Smooth muscle cell (in vitro differentiated cells): Measurements from ENCODE around the gene PTPRN2. TPM values are rescaled to one million over a fixed set of nuclear protein-coding genes. Genes with fewer than 3 reads are reported as not detected.

ENCODE experiments used
- DNase-seq: peaks from one replicate; lab custom pipeline; 2025; ENCODE audit not compliant: unreplicated experiment; lab: John Stamatoyannopoulos, UW
- H2AFZ ChIP-seq: fragments of 200-600 bp; sonication (generic); 2 replicates; pipeline ENCODE4 v1.6.0; 2016; ENCODE audit warnings: antibody characterized with exemption, low read depth, mild to moderate bottlenecking
- H3F3A ChIP-seq: fragments of 200-600 bp; sonication (generic); 2 replicates; pipeline ENCODE4 v1.6.0; 2017; ENCODE audit warnings: antibody characterized with exemption, low read depth
- H3K27ac ChIP-seq: fragments of 200-600 bp; sonication (generic); 2 replicates; pipeline ENCODE4 v1.5.1; 2016; ENCODE audit warnings: low read depth, mild to moderate bottlenecking
- H3K27me3 ChIP-seq: fragments of 200-600 bp; sonication (generic); 2 replicates; pipeline ENCODE4 v1.6.1; 2016; ENCODE audit warnings: low read depth, mild to moderate bottlenecking
- H3K36me3 ChIP-seq: fragments of 200-600 bp; sonication (generic); 2 replicates; pipeline ENCODE4 v1.5.1; 2016; ENCODE audit warnings: low read depth
- H3K4me1 ChIP-seq: fragments of 200-600 bp; sonication (generic); 2 replicates; pipeline ENCODE4 v1.5.1; 2016; ENCODE audit warnings: low read depth
- H3K4me2 ChIP-seq: fragments of 200-600 bp; sonication (generic); 2 replicates; pipeline ENCODE4 v1.6.0; 2016; ENCODE audit warnings: mild to moderate bottlenecking
- H3K4me3 ChIP-seq: fragments of 200-600 bp; sonication (generic); 2 replicates; pipeline ENCODE4 v1.5.1; 2016; ENCODE audit warnings: mild to moderate bottlenecking
- H3K79me2 ChIP-seq: fragments of 200-600 bp; sonication (generic); 2 replicates; pipeline ENCODE4 v1.6.0; 2016; ENCODE audit warnings: low read depth, mild to moderate bottlenecking
- H3K9ac ChIP-seq: fragments of 200-600 bp; sonication (generic); 2 replicates; pipeline ENCODE4 v1.6.0; 2016; ENCODE audit warnings: low read depth
- H3K9me3 ChIP-seq: fragments of 200-600 bp; sonication (generic); replicated peaks from 2 replicates; pipeline ENCODE4 v1.5.1; 2016; ENCODE audit warnings: low read depth
- H4K20me1 ChIP-seq: fragments of 200-600 bp; sonication (generic); 2 replicates; pipeline ENCODE4 v1.6.0; 2016; ENCODE audit warnings: low read depth
- WGBS: methylation state at CpG from one replicate; pipeline ENCODE4 v1.1.7; 2016; ENCODE audit warnings: low lambda C conversion rate; 5-methylcytosine and 5-hydroxymethylcytosine counted together
- polyA plus RNA-seq: library from polyadenylated mRNA; unstranded; fragments of >200 nt; fragmentation: Nextera tagmentation; extraction: Ambion mirVana; gene quantifications from 2 replicates; pipeline ENCODE4 v1.2.1, GENCODE V29; 2016
- total RNA-seq: library from RNA; depleted of rRNA; stranded (reverse); fragments of >200 nt; gene quantifications from 2 replicates; pipeline ENCODE4 v1.2.3, GENCODE V29; 2014
- TF ChIP-seq, protein P1 (sequence below): fragments of 200-600 bp; sonication (generic); IDR thresholded peaks from 2 replicates; pipeline ENCODE4 v1.5.1; 2017; ENCODE audit warnings: borderline replicate concordance, mild to moderate bottlenecking, antibody characterized with exemption; ENCODE audit not compliant: insufficient read depth, poor library complexity, severe bottlenecking

PTPRN2 gene
- total and polyA plus RNA-seq, 2 experiments from 2014 or later = 0.09 to 0.87 TPM

DNA sequence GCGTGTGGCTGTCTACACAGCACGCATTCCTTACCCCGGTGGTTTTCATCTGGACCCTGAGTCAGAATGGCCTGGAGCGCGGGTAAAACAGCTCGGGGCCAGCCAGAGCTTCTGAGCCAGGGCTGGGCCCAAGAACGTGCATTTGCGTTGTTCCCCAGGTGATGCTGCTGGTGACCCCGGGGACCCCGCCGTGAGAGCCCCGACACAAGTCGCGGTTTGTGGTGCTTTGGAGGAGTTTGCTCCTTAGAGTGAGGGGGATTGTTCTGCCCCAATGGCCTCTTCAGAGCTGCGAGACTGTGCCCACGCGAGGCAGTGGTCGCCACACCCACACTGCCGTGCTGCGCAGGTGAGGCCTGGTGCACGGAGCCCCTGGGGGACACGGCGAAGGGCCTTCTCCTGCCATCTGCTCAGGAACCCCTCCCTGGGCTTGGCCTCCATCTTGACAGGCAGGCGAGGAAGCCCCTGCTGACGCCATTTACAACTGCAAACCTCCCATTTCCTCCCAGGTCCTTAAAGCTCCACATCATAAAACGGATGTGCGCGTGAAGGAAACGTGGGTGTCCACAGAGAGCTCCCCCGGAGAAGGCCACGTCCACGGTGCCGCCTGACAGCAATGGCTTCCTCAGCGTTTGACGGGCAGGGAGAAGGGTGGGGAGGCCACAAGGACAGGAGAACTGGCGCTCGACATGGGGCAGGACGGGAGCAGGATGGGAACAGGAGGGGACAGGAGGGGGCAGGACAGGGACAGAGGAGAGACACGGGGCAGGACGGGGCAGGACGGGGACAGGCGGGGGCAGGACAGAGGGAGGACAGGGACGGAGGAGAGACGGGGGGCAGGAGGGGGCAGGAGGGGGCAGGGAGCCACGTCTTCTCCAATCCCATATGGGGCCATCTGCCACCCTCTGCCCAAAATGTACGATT is 773.6 kb downstream of the PTPRN2 start:
- Histone ChIP-seq H3K9me3 (no peaks in the 10 kb centered on the region), H3K27ac (no peak overlapping the region), H3K27me3 (no peaks in the 10 kb centered on the region), H3K4me1 (no peaks in the 10 kb centered on the region), H3K4me2 (no peak overlapping the region), H3F3A (no peaks in the 10 kb centered on the region), H3K79me2 (no peaks in the 10 kb centered on the region), H3K4me3 (no peak overlapping the region), H3K9ac (no peak overlapping the region), H3K36me3 (no peaks in the 10 kb centered on the region), H4K20me1 (no peaks in the 10 kb centered on the region), H2AFZ (no peak overlapping the region)
- no peak for DNase-seq
- TF ChIP-seq, protein P1, sequence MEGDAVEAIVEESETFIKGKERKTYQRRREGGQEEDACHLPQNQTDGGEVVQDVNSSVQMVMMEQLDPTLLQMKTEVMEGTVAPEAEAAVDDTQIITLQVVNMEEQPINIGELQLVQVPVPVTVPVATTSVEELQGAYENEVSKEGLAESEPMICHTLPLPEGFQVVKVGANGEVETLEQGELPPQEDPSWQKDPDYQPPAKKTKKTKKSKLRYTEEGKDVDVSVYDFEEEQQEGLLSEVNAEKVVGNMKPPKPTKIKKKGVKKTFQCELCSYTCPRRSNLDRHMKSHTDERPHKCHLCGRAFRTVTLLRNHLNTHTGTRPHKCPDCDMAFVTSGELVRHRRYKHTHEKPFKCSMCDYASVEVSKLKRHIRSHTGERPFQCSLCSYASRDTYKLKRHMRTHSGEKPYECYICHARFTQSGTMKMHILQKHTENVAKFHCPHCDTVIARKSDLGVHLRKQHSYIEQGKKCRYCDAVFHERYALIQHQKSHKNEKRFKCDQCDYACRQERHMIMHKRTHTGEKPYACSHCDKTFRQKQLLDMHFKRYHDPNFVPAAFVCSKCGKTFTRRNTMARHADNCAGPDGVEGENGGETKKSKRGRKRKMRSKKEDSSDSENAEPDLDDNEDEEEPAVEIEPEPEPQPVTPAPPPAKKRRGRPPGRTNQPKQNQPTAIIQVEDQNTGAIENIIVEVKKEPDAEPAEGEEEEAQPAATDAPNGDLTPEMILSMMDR = no peak
- WGBS = 92% methylated on average over 39 of the region's 46 CpGs

DNA sequence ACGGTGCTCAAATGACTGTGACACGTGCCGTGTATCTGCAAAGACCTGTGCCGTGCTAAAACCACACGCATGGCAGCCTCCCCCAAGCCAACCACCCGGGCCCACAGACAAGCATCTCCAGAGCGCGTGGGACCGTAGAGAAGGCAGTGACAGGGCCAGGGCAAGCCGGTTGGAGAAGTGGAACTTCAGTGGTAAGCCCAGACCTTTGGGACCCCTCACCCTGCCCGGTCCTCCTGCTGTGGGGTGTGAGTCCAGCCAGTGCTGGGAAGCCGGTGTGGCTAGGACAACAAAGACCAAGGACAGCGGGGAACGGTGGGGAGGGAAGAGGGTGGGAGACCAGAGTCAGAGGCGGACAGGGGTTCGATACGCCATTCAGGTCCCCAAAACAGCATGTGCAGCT is 774.6 kb downstream of the PTPRN2 start:
- H3K4me3 ChIP-seq = no peak overlapping the region
- H3K36me3 ChIP-seq = no peaks in the 10 kb centered on the region
- H3K4me1 ChIP-seq = no peaks in the 10 kb centered on the region
- no peak overlapping the region for H3K4me2 ChIP-seq
- no peak overlapping the region for H3K9ac ChIP-seq
- no peak overlapping the region for H2AFZ ChIP-seq
- no peaks in the 10 kb centered on the region for H4K20me1 ChIP-seq
- no peaks in the 10 kb centered on the region for H3K79me2 ChIP-seq
- no peaks in the 10 kb centered on the region for H3K9me3 ChIP-seq
- DNase-seq = no peak
- WGBS = 92% methylated on average over 17 of the region's 17 CpGs
- no peak overlapping the region for H3K27ac ChIP-seq
- TF ChIP-seq, protein P1 = no peak
- no peaks in the 10 kb centered on the region for H3K27me3 ChIP-seq
- no peaks in the 10 kb centered on the region for H3F3A ChIP-seq

DNA sequence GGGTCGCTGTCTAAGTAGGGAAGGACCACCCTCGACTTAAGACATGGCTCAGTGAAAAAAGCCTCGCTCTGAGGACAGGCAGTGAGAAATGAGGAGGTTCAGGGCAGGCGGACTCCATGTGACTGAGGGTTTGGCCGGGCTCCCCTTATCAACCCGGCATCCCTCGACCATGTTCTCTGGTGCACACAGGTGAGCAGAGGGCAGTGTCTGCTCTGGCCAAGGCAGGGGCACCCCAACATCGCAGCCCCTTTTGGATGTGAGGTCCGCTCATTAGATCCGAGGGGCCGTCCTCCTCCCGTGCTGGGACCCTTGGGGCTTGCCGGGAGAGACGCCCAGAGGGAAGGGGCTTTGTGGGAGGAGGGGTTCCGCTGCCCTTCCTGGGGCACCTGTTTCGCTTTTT is 775.7 kb downstream of the PTPRN2 start:
- Histone ChIP-seq H2AFZ (no peak overlapping the region), H3K79me2 (no peaks in the 10 kb centered on the region), H3K27ac (no peak overlapping the region), H3K4me1 (no peaks in the 10 kb centered on the region), H4K20me1 (no peaks in the 10 kb centered on the region), H3K27me3 (no peaks in the 10 kb centered on the region), H3F3A (no peaks in the 10 kb centered on the region), H3K9ac (no peak overlapping the region), H3K4me2 (no peak overlapping the region), H3K9me3 (no peaks in the 10 kb centered on the region), H3K4me3 (no peak overlapping the region), H3K36me3 (no peaks in the 10 kb centered on the region)
- DNase-seq = no peak
- 90% methylated on average over 16 of the region's 16 CpGs for WGBS
- TF ChIP-seq, protein P1 = no peak
